Kidney (tissue), 14 donors: Measurements from ENCODE around the gene WDR74. TPM values are rescaled to one million over a fixed set of nuclear protein-coding genes. Genes with fewer than 3 reads are reported as not detected.
A peak's percentile ranks its signal among the peaks of the same experiment; 100 is the strongest.

Source experiments
- DNase-seq, 5 donors: peaks; one replicate each; pipeline ENCODE4 v3.0.0-alpha.2; 2013 to 2020
- FAIRE-seq: peaks from 2 replicates; lab custom pipeline; 2012; peaks lifted over from hg19 to GRCh38; lab: Jason Lieb, UNC
- H3K27ac ChIP-seq, 2 donors: one replicate each; pipeline ENCODE4 v1.7.0; 2013; ENCODE audit warnings: low read depth in 2 of 2, low read length in 2 of 2, inconsistent platforms in 1 of 2
- H3K27me3 ChIP-seq: one replicate; pipeline ENCODE4 v1.7.1; 2013; ENCODE audit warnings: low read length, inconsistent platforms; ENCODE audit not compliant: control insufficient read depth, insufficient read depth
- H3K36me3 ChIP-seq, 3 donors: one replicate each; pipeline versions ENCODE4 v1.7.0 to v1.7.1; 2013; ENCODE audit warnings: low read length in 3 of 3, control low read depth in 1 of 3, inconsistent platforms in 1 of 3; ENCODE audit not compliant: insufficient read depth in 3 of 3, control insufficient read depth in 2 of 3
- H3K4me1 ChIP-seq, 3 donors: one replicate each; pipeline versions ENCODE4 v1.7.0 to v1.7.1; 2013; ENCODE audit warnings: low read length in 3 of 3, inconsistent platforms in 1 of 3, low read depth in 1 of 3; ENCODE audit not compliant: control insufficient read depth in 2 of 3, insufficient read depth in 2 of 3
- H3K4me3 ChIP-seq, 3 donors: one replicate each; pipeline versions ENCODE4 v1.7.0 to v1.8.1; 2013; ENCODE audit warnings: low read length in 3 of 3, control low read depth in 1 of 3, inconsistent platforms in 1 of 3
- H3K9ac ChIP-seq, 3 donors: one replicate each; pipeline versions ENCODE4 v1.7.0 to v1.7.1; 2013; ENCODE audit warnings: low read length in 3 of 3, control low read depth in 1 of 3, inconsistent platforms in 1 of 3
- H3K9me3 ChIP-seq, 3 donors: one replicate each; pipeline versions ENCODE4 v1.7.0 to v1.7.1; 2013; ENCODE audit warnings: low read length in 3 of 3, control low read depth in 1 of 3, inconsistent platforms in 1 of 3; ENCODE audit not compliant: control insufficient read depth in 2 of 3, insufficient read depth in 1 of 3
- CTCF ChIP-seq: IDR thresholded peaks from 3 replicates; pipeline ENCODE4 v1.5.1; 2012; ENCODE audit warnings: mild to moderate bottlenecking, moderate library complexity, borderline replicate concordance; ENCODE audit not compliant: insufficient read depth; ENCODE audit errors: extremely low read depth
- intact Hi-C: fragments of 100-400 bp; cut with DNase I; formaldehyde crosslinking; loops from one replicate; pipeline ENCODE4 v1.11.1; 2022
- polyA plus RNA-seq: library from polyadenylated mRNA; stranded (reverse); fragments of 350-450 nt; fragmentation: Illumina TruSeq; extraction: RNeasy Lipid Tissue Mini Kit (QIAGEN cat#74804); gene quantifications from one replicate; pipeline ENCODE4 v1.2.3, GENCODE V29; 2014; ENCODE audit warnings: low read depth, low replicate concordance; ENCODE audit not compliant: insufficient read depth
- total RNA-seq: library from RNA; stranded (reverse); fragmentation: NEBNext Ultra II Directional; extraction: Animal tissue kit (Norgen Biotek cat#: 25700); gene quantifications from one replicate; pipeline ENCODE4 v1.2.1, GENCODE V29; 2021
- donor health status: control.
- donor health status: control.
- donor health status: control.
- donor health status: control.
- donor health status: control.
- donor health status: DM: yes; HTN: yes; CAD: no.
- donor health status: Normal renal cell carcinoma (clear cell type).

The WDR74 gene
- total and polyA plus RNA-seq, 2 donors from 2014 or later = 38.5 to 48.9 TPM

- Histone ChIP-seq H3K9me3 (no peaks in the 10 kb centered on the region), H3K27me3 (no peaks in the 10 kb centered on the region), H3K27ac (peak overlapping the region; percentile 97 to 100), H3K4me3 (peak overlapping the region; percentile 98 to 100 (median 99)), H3K36me3 (peaks cover 14 to 33% (median 23%) of the 10 kb centered on the region in 3 donors), H3K4me1 (peaks cover 5 to 34% (median 28%) of the 10 kb centered on the region in 3 donors), H3K9ac (peak overlapping the region; percentile 75 to 100 (median 99))
- no peak for FAIRE-seq
- intact Hi-C loops = no loop called here
- no peak for TF ChIP-seq CTCF
- DNase-seq = peak in 1 of 5 donors; percentile 77
Measured at GRCh38 chr11:62880231-62880802, 40.9 kb upstream of the WDR74 start.

GRCh38 chr11:62879235-62879978, 40.0 kb upstream of the WDR74 start:
- Histone ChIP-seq H3K27ac (peak overlapping the region; percentile 97 to 100), H3K9me3 (no peaks in the 10 kb centered on the region), H3K4me1 (peaks cover 5 to 28% (median 24%) of the 10 kb centered on the region in 3 donors), H3K27me3 (no peaks in the 10 kb centered on the region), H3K36me3 (peaks cover 9 to 25% (median 17%) of the 10 kb centered on the region in 3 donors), H3K4me3 (peak overlapping the region in 2 of 3 donors; percentile 98 to 100), H3K9ac (peak overlapping the region in 1 of 3 donors; percentile 100)
- FAIRE-seq (no peak), DNase-seq (peak in 1 of 5 donors; percentile 23)
- intact Hi-C loops = no loop called here
- TF ChIP-seq CTCF = no peak

GRCh38 chr11:62876712-62877111, 37.3 kb upstream of the WDR74 start:
- DNase-seq (no peak), FAIRE-seq (no peak)
- Histone ChIP-seq H3K9ac (no peak overlapping the region), H3K4me1 (peaks cover 3 to 11% (median 10%) of the 10 kb centered on the region in 3 donors), H3K9me3 (no peaks in the 10 kb centered on the region), H3K36me3 (no peaks in the 10 kb centered on the region), H3K27ac (no peak overlapping the region), H3K27me3 (no peaks in the 10 kb centered on the region), H3K4me3 (no peak overlapping the region)
- no peak for TF ChIP-seq CTCF
- intact Hi-C loops = no loop called here
